Muscle of arm (tissue), 12 donors: Measurements from ENCODE around the gene RANBP9. TPM values are rescaled to one million over a fixed set of nuclear protein-coding genes. Genes with fewer than 3 reads are reported as not detected.

ENCODE experiments used
- DNase-seq: peaks from one replicate; pipeline ENCODE4 v3.0.0-alpha.2; 2013
- polyA plus RNA-seq, 12 donors: library from polyadenylated mRNA; unstranded; fragments of 120-200 nt; gene quantifications; one replicate each; pipeline ENCODE4 v1.2.1, GENCODE V29; 2013; ENCODE audit not compliant: insufficient read length in 12 of 12

Gene RANBP9
- polyA plus RNA-seq, 12 donors, result 17.7 to 53.9 (median 34.5) TPM; not detected in 1

- no peak for DNase-seq
Observed at GRCh38 chr6:13655700-13656099, 55.9 kb downstream of the RANBP9 start.

GRCh38 chr6:13654496-13654895, 57.1 kb downstream of the RANBP9 start:
- DNase-seq, result no peak

GRCh38 chr6:13653296-13653695, 58.3 kb downstream of the RANBP9 start:
- no peak for DNase-seq

- no peak for DNase-seq
Observed at GRCh38 chr6:13649393-13649792, 62.2 kb downstream of the RANBP9 start.

- DNase-seq, result no peak
Observed at GRCh38 chr6:13648850-13649249, 62.8 kb downstream of the RANBP9 start.

GRCh38 chr6:13643125-13643524, 68.5 kb downstream of the RANBP9 start:
- DNase-seq, result no peak

GRCh38 chr6:13641315-13641714, 70.3 kb downstream of the RANBP9 start:
- no peak for DNase-seq

- no peak for DNase-seq
Observed at GRCh38 chr6:13638626-13639025, 73.0 kb downstream of the RANBP9 start.

GRCh38 chr6:13638014-13638413, 73.6 kb downstream of the RANBP9 start:
- no peak for DNase-seq

- DNase-seq, result no peak
Observed at GRCh38 chr6:13635948-13636658, 75.5 kb downstream of the RANBP9 start.

GRCh38 chr6:13633343-13633742, 78.3 kb downstream of the RANBP9 start:
- no peak for DNase-seq

GRCh38 chr6:13630499-13630898, 81.1 kb downstream of the RANBP9 start:
- no peak for DNase-seq

- DNase-seq, result no peak
Observed at GRCh38 chr6:13629459-13630116, 82.0 kb downstream of the RANBP9 start.

- DNase-seq, result no peak
Observed at GRCh38 chr6:13624871-13625288, 86.8 kb downstream of the RANBP9 start.

- DNase-seq, result no peak
Observed at GRCh38 chr6:13617066-13617465, 94.6 kb downstream of the RANBP9 start.

GRCh38 chr6:13615792-13616120, 95.9 kb downstream of the RANBP9 start:
- no peak for DNase-seq

GRCh38 chr6:13614926-13615791, 96.5 kb downstream of the RANBP9 start, which contains the start of gene NOL7:
Gene NOL7, plus strand, starts transcription at chr6:13615335. Its CDS starts 24 bp downstream, at chr6:13615359.
- DNase-seq, result peak; percentile 99

- DNase-seq, result no peak
Observed at GRCh38 chr6:13614126-13614925, 97.3 kb downstream of the RANBP9 start.

- DNase-seq, result no peak
Observed at GRCh38 chr6:13613029-13613594, 98.5 kb downstream of the RANBP9 start.

- DNase-seq, result no peak
Observed at GRCh38 chr6:13611715-13612114, 99.9 kb downstream of the RANBP9 start.

GRCh38 chr6:13605634-13606033, 106.0 kb downstream of the RANBP9 start:
- DNase-seq, result no peak
